GM12801 (cell line): ENCODE measurements around the gene FPR3.

Source experiments
- CTCF ChIP-seq: IDR thresholded peaks from one replicate; pipeline ENCODE4 v1.5.1; 2011; ENCODE audit warnings: control low read depth; ENCODE audit not compliant: insufficient read length; ENCODE audit errors: extremely low read depth

Gene FPR3

GRCh38 chr19:51797480-51797879, 2.5 kb downstream of the FPR3 start:
- no peak for TF ChIP-seq CTCF

GRCh38 chr19:51798062-51798461, 3.1 kb downstream of the FPR3 start:
- TF ChIP-seq CTCF = no peak

- no peak for TF ChIP-seq CTCF
Measured at GRCh38 chr19:51799034-51799773, 4.2 kb downstream of the FPR3 start.

- no peak for TF ChIP-seq CTCF
Measured at GRCh38 chr19:51799774-51800472, 5.0 kb downstream of the FPR3 start.

GRCh38 chr19:51800473-51801244, 5.7 kb downstream of the FPR3 start:
- TF ChIP-seq CTCF = no peak

GRCh38 chr19:51802775-51803174, 7.8 kb downstream of the FPR3 start:
- TF ChIP-seq CTCF = no peak

GRCh38 chr19:51803519-51803918, 8.6 kb downstream of the FPR3 start:
- TF ChIP-seq CTCF = no peak
